Measurements from ENCODE around the gene DKC1. TPM values are rescaled to one million over a fixed set of nuclear protein-coding genes. Genes with fewer than 3 reads are reported as not detected.

Gene DKC1
- total RNA-seq, 1 experiment from 2014 or later: 102 TPM

GRCh38 chrX:154737136-154737535 is 25.5 kb upstream of the DKC1 start:
- DNase-seq (ENCODE audit: low spot score): no peak

GRCh38 chrX:154738011-154738738 is 24.5 kb upstream of the DKC1 start:
- DNase-seq (ENCODE audit: low spot score): peak; percentile 74

- no peak for DNase-seq (ENCODE audit: low spot score)
Measured at GRCh38 chrX:154739952-154740465, 22.7 kb upstream of the DKC1 start.

GRCh38 chrX:154742613-154743012 is 20.1 kb upstream of the DKC1 start:
- no peak for DNase-seq (ENCODE audit: low spot score)

GRCh38 chrX:154748712-154749339 is 13.8 kb upstream of the DKC1 start:
- peak; percentile 59 for DNase-seq (ENCODE audit: low spot score)

- no peak for DNase-seq (ENCODE audit: low spot score)
Measured at GRCh38 chrX:154749856-154750255, 12.8 kb upstream of the DKC1 start.

GRCh38 chrX:154750301-154751202 is 12.1 kb upstream of the DKC1 start, which contains the start of gene GAB3:
GAB3 (minus strand) TSS chrX:154751077; CDS start chrX:154751025, 52 bp downstream.
- DNase-seq (ENCODE audit: low spot score): no peak

- no peak for DNase-seq (ENCODE audit: low spot score)
Measured at GRCh38 chrX:154751203-154751668, 11.4 kb upstream of the DKC1 start.

GRCh38 chrX:154751669-154752271 is 10.9 kb upstream of the DKC1 start:
- no peak for DNase-seq (ENCODE audit: low spot score)

- DNase-seq (ENCODE audit: low spot score): no peak
Measured at GRCh38 chrX:154758696-154759095, 4.0 kb upstream of the DKC1 start.

- DNase-seq (ENCODE audit: low spot score): no peak
Measured at GRCh38 chrX:154761977-154762536, 607 bp upstream of the DKC1 start.

- no peak for DNase-seq (ENCODE audit: low spot score)
Measured at GRCh38 chrX:154774622-154775021, 12.0 kb downstream of the DKC1 start.

- DNase-seq (ENCODE audit: low spot score): peak; percentile 6
Measured at GRCh38 chrX:154775419-154776349, 13.0 kb downstream of the DKC1 start.

GRCh38 chrX:154776753-154777152 is 14.1 kb downstream of the DKC1 start:
- DNase-seq (ENCODE audit: low spot score): no peak

GRCh38 chrX:154779261-154779660 is 16.6 kb downstream of the DKC1 start:
- DNase-seq (ENCODE audit: low spot score): no peak

GRCh38 chrX:154780968-154781367 is 18.3 kb downstream of the DKC1 start:
- no peak for DNase-seq (ENCODE audit: low spot score)

GRCh38 chrX:154784149-154784995 is 21.7 kb downstream of the DKC1 start:
- DNase-seq (ENCODE audit: low spot score): no peak

- DNase-seq (ENCODE audit: low spot score): no peak
Measured at GRCh38 chrX:154785716-154786115, 23.1 kb downstream of the DKC1 start.

GRCh38 chrX:154791467-154791866 is 28.8 kb downstream of the DKC1 start:
- DNase-seq (ENCODE audit: low spot score): no peak
